H54 (cell line): Measurements from ENCODE around the gene C3orf20.

Experiments
- DNase-seq: peaks from one replicate; pipeline ENCODE4 v3.0.0; 2011; ENCODE audit warnings: low spot score, mixed read lengths; ENCODE audit not compliant: insufficient read length
- FAIRE-seq: peaks from 3 replicates; lab custom pipeline; 2011; peaks lifted over from hg19 to GRCh38; lab: Jason Lieb, UNC
- POLR2A ChIP-seq: IDR thresholded peaks from 2 replicates; pipeline ENCODE4 v1.6.1; 2011; ENCODE audit warnings: low read depth, mild to moderate bottlenecking, low read length

The C3orf20 gene

GRCh38 chr3:14810801-14811661 is 136.1 kb downstream of the C3orf20 start:
- FAIRE-seq (no peak), DNase-seq (no peak)
- TF ChIP-seq POLR2A = no peak

GRCh38 chr3:14811684-14812083 is 136.7 kb downstream of the C3orf20 start:
- FAIRE-seq (no peak), DNase-seq (no peak)
- no peak for TF ChIP-seq POLR2A

GRCh38 chr3:14812196-14812790 is 137.4 kb downstream of the C3orf20 start:
- no peak for FAIRE-seq

GRCh38 chr3:14814411-14814871 is 139.5 kb downstream of the C3orf20 start:
- DNase-seq = no peak
- no peak for TF ChIP-seq POLR2A
- FAIRE-seq = no peak

More at GRCh38 chr3:14812196-14812790, 137.4 kb downstream of the C3orf20 start:
- DNase-seq = no peak
- TF ChIP-seq POLR2A = no peak

- no peak for FAIRE-seq
- no peak for DNase-seq
- no peak for TF ChIP-seq POLR2A
These were observed 141.4 kb downstream of the C3orf20 start for GRCh38 chr3:14816359-14816758.

- TF ChIP-seq POLR2A = no peak
- DNase-seq (no peak), FAIRE-seq (no peak)
These were observed 144.0 kb downstream of the C3orf20 start, which contains the start of gene FGD5 for GRCh38 chr3:14818804-14819500. TSS of gene FGD5 (plus strand) at chr3:14818962. CDS start at chr3:14819072, 110 bp downstream.

GRCh38 chr3:14819671-14820070 is 144.7 kb downstream of the C3orf20 start:
- no peak for TF ChIP-seq POLR2A
- DNase-seq = no peak
- no peak for FAIRE-seq

- TF ChIP-seq POLR2A = no peak
- no peak for FAIRE-seq
- no peak for DNase-seq
These were observed 145.2 kb downstream of the C3orf20 start for GRCh38 chr3:14820156-14820555.

GRCh38 chr3:14821151-14821550 is 146.2 kb downstream of the C3orf20 start:
- DNase-seq (no peak), FAIRE-seq (no peak)
- TF ChIP-seq POLR2A = no peak

- no peak for TF ChIP-seq POLR2A
- DNase-seq = no peak
- no peak for FAIRE-seq
These were observed 147.2 kb downstream of the C3orf20 start for GRCh38 chr3:14822134-14822533.
